ENCODE data around the gene LCA5L.

DNA sequence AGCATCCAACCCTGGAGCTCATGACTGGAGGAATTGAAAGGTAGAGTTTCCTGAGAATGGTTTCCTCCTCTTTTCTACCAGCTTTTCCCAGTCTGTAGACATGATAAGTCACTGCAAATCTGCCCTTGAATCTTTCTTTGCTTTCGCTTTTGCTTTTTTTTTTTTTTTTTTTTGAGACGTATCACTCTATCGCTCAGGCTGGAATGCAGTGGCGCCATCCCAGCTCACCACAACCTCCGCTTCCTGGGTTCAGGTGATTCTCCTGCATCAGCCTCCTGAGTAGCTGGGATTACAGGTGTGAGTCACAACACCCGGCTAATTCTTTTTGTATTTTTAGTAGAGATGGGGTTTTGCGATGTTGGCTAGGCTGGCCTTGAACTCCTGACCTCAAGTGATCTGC lies 1.7 kb upstream of the LCA5L start:
- no peak for TF ChIP-seq SP1 (IDR thresholded peaks at IDR 0.05)
- TF ChIP-seq NFRKB (IDR thresholded peaks at IDR 0.05): no peak
- no peak for TF ChIP-seq SUZ12 (IDR thresholded peaks at IDR 0.05)
- TF ChIP-seq FOXM1 (IDR thresholded peaks at IDR 0.05; ENCODE audit: borderline replicate concordance): no peak
- no peak for TF ChIP-seq TARDBP (IDR thresholded peaks at IDR 0.05)

Measured in HEK293T (cell line).